A673 (cell line): ENCODE measurements around the gene CBFA2T3.

ENCODE experiments used
- EZH2 ChIP-seq: fragments of 200-600 bp; sonication (generic); IDR thresholded peaks from 2 replicates; pipeline ENCODE4 v1.6.1; 2017; ENCODE audit warnings: borderline replicate concordance, low read depth, mild to moderate bottlenecking, mixed read lengths, antibody characterized with exemption, low read length; ENCODE audit not compliant: poor library complexity, severe bottlenecking
- TF ChIP-seq, protein P1 (sequence below): fragments of 300-800, 200-600 bp; sonication (generic); conservative IDR thresholded peaks from 2 replicates; pipeline ENCODE4 v1.5.1; 2017; ENCODE audit warnings: low read depth, mild to moderate bottlenecking, antibody characterized with exemption, low read length, moderate library complexity, mixed read lengths

GRCh38 chr16:88905563-88905962, 71.4 kb downstream of the CBFA2T3 start:
- TF ChIP-seq, protein P1, sequence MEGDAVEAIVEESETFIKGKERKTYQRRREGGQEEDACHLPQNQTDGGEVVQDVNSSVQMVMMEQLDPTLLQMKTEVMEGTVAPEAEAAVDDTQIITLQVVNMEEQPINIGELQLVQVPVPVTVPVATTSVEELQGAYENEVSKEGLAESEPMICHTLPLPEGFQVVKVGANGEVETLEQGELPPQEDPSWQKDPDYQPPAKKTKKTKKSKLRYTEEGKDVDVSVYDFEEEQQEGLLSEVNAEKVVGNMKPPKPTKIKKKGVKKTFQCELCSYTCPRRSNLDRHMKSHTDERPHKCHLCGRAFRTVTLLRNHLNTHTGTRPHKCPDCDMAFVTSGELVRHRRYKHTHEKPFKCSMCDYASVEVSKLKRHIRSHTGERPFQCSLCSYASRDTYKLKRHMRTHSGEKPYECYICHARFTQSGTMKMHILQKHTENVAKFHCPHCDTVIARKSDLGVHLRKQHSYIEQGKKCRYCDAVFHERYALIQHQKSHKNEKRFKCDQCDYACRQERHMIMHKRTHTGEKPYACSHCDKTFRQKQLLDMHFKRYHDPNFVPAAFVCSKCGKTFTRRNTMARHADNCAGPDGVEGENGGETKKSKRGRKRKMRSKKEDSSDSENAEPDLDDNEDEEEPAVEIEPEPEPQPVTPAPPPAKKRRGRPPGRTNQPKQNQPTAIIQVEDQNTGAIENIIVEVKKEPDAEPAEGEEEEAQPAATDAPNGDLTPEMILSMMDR, result no peak
- no peak for TF ChIP-seq EZH2
